ENCODE results near the gene COG6.

The COG6 gene

GRCh38 chr13:39740761-39741160 is 85.3 kb downstream of the COG6 start:
- TF ChIP-seq CTCF (IDR thresholded peaks at IDR 0.05; ENCODE audit: low read length) (no peak), EZH2phosphoT487 (IDR thresholded peaks at IDR 0.05; ENCODE audit: low read length) (no peak), EZH2 (optimal IDR thresholded peaks at IDR 0.05; ENCODE audit: low read depth, low read length) (no peak)
- Histone ChIP-seq H3K36me3 (replicated peaks; ENCODE audit: insufficient read depth, low read length) (no peaks in the 10 kb centered on the region), H3K27ac (ENCODE audit: low read length) (no peak overlapping the region), H3K9me2 (replicated peaks; ENCODE audit: insufficient read depth, low read length) (no peaks in the 10 kb centered on the region), H3K79me2 (ENCODE audit: low read length) (no peaks in the 10 kb centered on the region), H3K4me2 (ENCODE audit: low read depth, low read length) (no peak overlapping the region), H3K4me1 (ENCODE audit: low read length) (no peaks in the 10 kb centered on the region), H3F3A (ENCODE audit: insufficient read depth, low read length) (no peaks in the 10 kb centered on the region), H3K4me3 (ENCODE audit: low read length) (no peak overlapping the region), H3K9ac (ENCODE audit: low read length) (no peak overlapping the region), H4K20me1 (ENCODE audit: insufficient read depth, low read length) (no peaks in the 10 kb centered on the region), H3K27me3 (replicated peaks; ENCODE audit: insufficient read depth, low read length) (no peaks in the 10 kb centered on the region), H3K9me3 (replicated peaks; ENCODE audit: insufficient read depth, low read length) (no peaks in the 10 kb centered on the region), H2AFZ (ENCODE audit: low read length) (no peak overlapping the region)
- DNase-seq, result no peak

- Histone ChIP-seq H3K27ac (ENCODE audit: low read length) (no peak overlapping the region), H3F3A (ENCODE audit: insufficient read depth, low read length) (no peaks in the 10 kb centered on the region), H2AFZ (ENCODE audit: low read length) (no peak overlapping the region), H3K4me3 (ENCODE audit: low read length) (no peak overlapping the region), H3K9me3 (replicated peaks; ENCODE audit: insufficient read depth, low read length) (no peaks in the 10 kb centered on the region), H4K20me1 (ENCODE audit: insufficient read depth, low read length) (no peaks in the 10 kb centered on the region), H3K4me1 (ENCODE audit: low read length) (no peaks in the 10 kb centered on the region), H3K9ac (ENCODE audit: low read length) (no peak overlapping the region), H3K4me2 (ENCODE audit: low read depth, low read length) (no peak overlapping the region), H3K79me2 (ENCODE audit: low read length) (no peaks in the 10 kb centered on the region), H3K36me3 (replicated peaks; ENCODE audit: insufficient read depth, low read length) (no peaks in the 10 kb centered on the region), H3K27me3 (replicated peaks; ENCODE audit: insufficient read depth, low read length) (no peaks in the 10 kb centered on the region), H3K9me2 (replicated peaks; ENCODE audit: insufficient read depth, low read length) (no peaks in the 10 kb centered on the region)
- DNase-seq, result no peak
- TF ChIP-seq EZH2 (optimal IDR thresholded peaks at IDR 0.05; ENCODE audit: low read depth, low read length) (no peak), EZH2phosphoT487 (IDR thresholded peaks at IDR 0.05; ENCODE audit: low read length) (no peak), CTCF (IDR thresholded peaks at IDR 0.05; ENCODE audit: low read length) (no peak)
Measured at GRCh38 chr13:39748961-39749360, 93.5 kb downstream of the COG6 start.

GRCh38 chr13:39749528-39749927 is 94.1 kb downstream of the COG6 start:
- Histone ChIP-seq H3K4me1 (ENCODE audit: low read length) (no peaks in the 10 kb centered on the region), H3K4me2 (ENCODE audit: low read depth, low read length) (no peak overlapping the region), H4K20me1 (ENCODE audit: insufficient read depth, low read length) (no peaks in the 10 kb centered on the region), H3K27me3 (replicated peaks; ENCODE audit: insufficient read depth, low read length) (no peaks in the 10 kb centered on the region), H3K4me3 (ENCODE audit: low read length) (no peak overlapping the region), H3K79me2 (ENCODE audit: low read length) (no peaks in the 10 kb centered on the region), H3F3A (ENCODE audit: insufficient read depth, low read length) (no peaks in the 10 kb centered on the region), H3K36me3 (replicated peaks; ENCODE audit: insufficient read depth, low read length) (no peaks in the 10 kb centered on the region), H2AFZ (ENCODE audit: low read length) (no peak overlapping the region), H3K9ac (ENCODE audit: low read length) (no peak overlapping the region), H3K27ac (ENCODE audit: low read length) (no peak overlapping the region), H3K9me3 (replicated peaks; ENCODE audit: insufficient read depth, low read length) (no peaks in the 10 kb centered on the region), H3K9me2 (replicated peaks; ENCODE audit: insufficient read depth, low read length) (no peaks in the 10 kb centered on the region)
- DNase-seq, result no peak
- TF ChIP-seq CTCF (IDR thresholded peaks at IDR 0.05; ENCODE audit: low read length) (no peak), EZH2phosphoT487 (IDR thresholded peaks at IDR 0.05; ENCODE audit: low read length) (no peak), EZH2 (optimal IDR thresholded peaks at IDR 0.05; ENCODE audit: low read depth, low read length) (no peak)

Data from MM.1S (cell line).